ENCODE results near the gene PALM2AKAP2.

DNA sequence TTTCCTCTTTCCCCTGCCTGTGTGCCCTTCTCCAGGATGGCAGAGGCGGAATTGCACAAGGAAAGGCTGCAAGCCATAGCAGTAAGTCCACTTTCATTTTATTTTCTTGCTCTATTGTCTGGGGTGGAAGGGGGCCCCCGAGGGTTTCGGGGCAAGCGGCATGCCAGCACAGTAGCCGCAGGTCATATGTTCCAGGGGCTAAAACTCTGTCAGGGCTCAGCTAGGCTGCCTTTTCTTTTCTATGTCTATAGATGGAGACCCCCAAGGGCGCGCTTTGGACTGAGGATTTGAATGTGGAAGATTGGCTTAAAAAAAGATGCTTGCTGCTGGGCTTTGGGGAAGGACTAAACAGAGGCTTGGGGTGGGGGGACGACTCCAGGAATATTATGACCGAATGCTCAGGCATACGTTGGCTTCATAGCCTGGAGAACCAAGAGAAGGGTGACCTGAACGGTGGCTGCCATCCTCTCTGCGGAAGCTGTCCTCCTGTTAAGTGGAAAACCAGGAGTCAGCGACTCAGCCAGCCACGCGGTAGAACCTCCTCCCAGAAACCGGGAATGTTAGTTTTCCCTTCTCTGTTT lies 545 bp downstream of the PALM2AKAP2 start:
- TF ChIP-seq, protein P1, sequence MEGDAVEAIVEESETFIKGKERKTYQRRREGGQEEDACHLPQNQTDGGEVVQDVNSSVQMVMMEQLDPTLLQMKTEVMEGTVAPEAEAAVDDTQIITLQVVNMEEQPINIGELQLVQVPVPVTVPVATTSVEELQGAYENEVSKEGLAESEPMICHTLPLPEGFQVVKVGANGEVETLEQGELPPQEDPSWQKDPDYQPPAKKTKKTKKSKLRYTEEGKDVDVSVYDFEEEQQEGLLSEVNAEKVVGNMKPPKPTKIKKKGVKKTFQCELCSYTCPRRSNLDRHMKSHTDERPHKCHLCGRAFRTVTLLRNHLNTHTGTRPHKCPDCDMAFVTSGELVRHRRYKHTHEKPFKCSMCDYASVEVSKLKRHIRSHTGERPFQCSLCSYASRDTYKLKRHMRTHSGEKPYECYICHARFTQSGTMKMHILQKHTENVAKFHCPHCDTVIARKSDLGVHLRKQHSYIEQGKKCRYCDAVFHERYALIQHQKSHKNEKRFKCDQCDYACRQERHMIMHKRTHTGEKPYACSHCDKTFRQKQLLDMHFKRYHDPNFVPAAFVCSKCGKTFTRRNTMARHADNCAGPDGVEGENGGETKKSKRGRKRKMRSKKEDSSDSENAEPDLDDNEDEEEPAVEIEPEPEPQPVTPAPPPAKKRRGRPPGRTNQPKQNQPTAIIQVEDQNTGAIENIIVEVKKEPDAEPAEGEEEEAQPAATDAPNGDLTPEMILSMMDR (IDR thresholded peaks at IDR 0.05; ENCODE audit: low read depth, low read length) = no peak
- TF ChIP-seq EZH2phosphoT487 (IDR thresholded peaks at IDR 0.05; ENCODE audit: low read depth) = no peak
